ENCODE data around the gene CHST14. TPM values are rescaled to one million over a fixed set of nuclear protein-coding genes. Genes with fewer than 3 reads are reported as not detected.
A peak's percentile ranks its signal among the peaks of the same experiment; 100 is the strongest.

The CHST14 gene
- total RNA-seq, 1 experiment from 2014 or later: 30.2 TPM

- H3K9me3 ChIP-seq (replicated peaks): 0 out of 2 replicates have a peak, but pooled peaks cover 2% of the 10 kb centered on the region
- H3K27ac ChIP-seq: no peak overlapping the region
- no peak for DNase-seq (ENCODE audit: low read depth in 1 of 2, low spot score in 2 of 2)
- H3K36me3 ChIP-seq: peaks cover 4% of the 10 kb centered on the region
- peaks cover 28% of the 10 kb centered on the region for H3K4me1 ChIP-seq (replicated peaks)
- no peak overlapping the region for H3K4me3 ChIP-seq
- H3K27me3 ChIP-seq (replicated peaks): peaks cover 40% of the 10 kb centered on the region
These were observed 33.7 kb upstream of the CHST14 start for GRCh38 chr15:40436892-40437751.

DNA sequence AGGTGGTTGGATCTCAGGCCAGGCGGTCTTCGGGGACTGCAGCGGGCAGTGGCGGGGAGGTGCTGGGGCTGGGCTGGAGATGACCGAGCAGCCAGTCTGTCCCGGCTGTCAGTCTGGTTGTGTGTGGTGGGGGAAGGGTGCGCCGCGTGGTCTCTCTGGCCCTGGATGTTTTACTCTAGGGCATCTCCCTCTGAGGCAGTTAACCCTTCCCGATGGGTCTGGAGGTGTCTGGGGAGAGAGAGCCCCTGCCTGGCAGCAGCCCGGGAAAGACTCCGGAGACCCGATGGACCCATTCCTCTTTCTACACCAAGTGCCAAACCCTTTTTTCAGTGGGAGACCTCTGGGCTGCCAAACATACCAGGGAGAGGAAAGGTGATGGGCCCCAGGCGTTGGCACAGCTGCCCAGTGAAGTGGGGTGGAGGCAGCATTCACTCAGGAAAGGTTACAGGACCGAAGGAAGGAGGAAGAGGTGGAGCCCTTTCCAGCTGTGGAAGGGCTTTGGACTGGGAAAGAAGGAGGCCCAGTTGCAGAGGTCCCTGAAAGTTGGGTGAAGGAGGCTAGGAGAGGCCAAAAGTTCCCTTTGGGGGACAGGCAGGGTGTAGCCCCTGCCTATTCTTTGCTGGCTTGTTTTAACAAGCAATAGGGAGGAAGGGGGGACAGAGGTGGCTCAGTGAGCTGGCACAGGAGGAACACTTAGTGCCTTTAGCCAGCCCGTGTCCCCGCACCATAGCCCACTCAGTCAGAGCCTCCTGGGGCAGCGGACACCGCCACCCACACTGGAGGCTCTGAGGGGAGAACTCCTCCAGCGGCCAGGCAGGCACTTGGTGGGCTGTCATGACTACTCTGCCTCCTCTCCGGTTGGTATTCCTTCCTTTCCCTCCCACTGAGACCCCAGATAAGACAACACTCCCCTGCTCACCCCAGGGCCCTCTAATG, 32.8 kb upstream of the CHST14 start:
- Histone ChIP-seq H3K27ac (no peak overlapping the region), H3K9me3 (replicated peaks) (0 out of 2 replicates have a peak, but pooled peaks cover 2% of the 10 kb centered on the region), H3K27me3 (replicated peaks) (peaks cover 40% of the 10 kb centered on the region), H3K4me3 (no peak overlapping the region), H3K36me3 (peaks cover 4% of the 10 kb centered on the region), H3K4me1 (replicated peaks) (peaks cover 32% of the 10 kb centered on the region)
- no peak for DNase-seq (ENCODE audit: low read depth in 1 of 2, low spot score in 2 of 2)

- DNase-seq (ENCODE audit: low read depth in 1 of 2, low spot score in 2 of 2): no peak
- H3K27me3 ChIP-seq (replicated peaks): peaks cover 40% of the 10 kb centered on the region
- H3K4me1 ChIP-seq (replicated peaks): peaks cover 32% of the 10 kb centered on the region
- no peak overlapping the region for H3K4me3 ChIP-seq
- peaks cover 4% of the 10 kb centered on the region for H3K36me3 ChIP-seq
- 0 out of 2 replicates have a peak, but pooled peaks cover 2% of the 10 kb centered on the region for H3K9me3 ChIP-seq (replicated peaks)
- no peak overlapping the region for H3K27ac ChIP-seq
These were observed 32.1 kb upstream of the CHST14 start for GRCh38 chr15:40438712-40439111.

- 0 out of 2 replicates have a peak, but pooled peaks cover 2% of the 10 kb centered on the region for H3K9me3 ChIP-seq (replicated peaks)
- peaks cover 4% of the 10 kb centered on the region for H3K36me3 ChIP-seq
- DNase-seq (ENCODE audit: low read depth in 1 of 2, low spot score in 2 of 2): no peak
- H3K27ac ChIP-seq: no peak overlapping the region
- H3K4me3 ChIP-seq: peak overlapping the region; percentile 93; the same call in 1 of the 2 replicates
- peaks cover 40% of the 10 kb centered on the region for H3K27me3 ChIP-seq (replicated peaks)
- peaks cover 33% of the 10 kb centered on the region for H3K4me1 ChIP-seq (replicated peaks)
These were observed 31.3 kb upstream of the CHST14 start for GRCh38 chr15:40439461-40439959.

- Histone ChIP-seq H3K4me1 (replicated peaks) (peaks cover 39% of the 10 kb centered on the region), H3K36me3 (peaks cover 4% of the 10 kb centered on the region), H3K27ac (no peak overlapping the region), H3K9me3 (replicated peaks) (0 out of 2 replicates have a peak, but pooled peaks cover 2% of the 10 kb centered on the region), H3K27me3 (replicated peaks) (peaks cover 40% of the 10 kb centered on the region), H3K4me3 (peak overlapping the region; percentile 93)
- peak; percentile 38 to 56 for DNase-seq (ENCODE audit: low read depth in 1 of 2, low spot score in 2 of 2)
These were observed 30.6 kb upstream of the CHST14 start for GRCh38 chr15:40439960-40440742.

DNA sequence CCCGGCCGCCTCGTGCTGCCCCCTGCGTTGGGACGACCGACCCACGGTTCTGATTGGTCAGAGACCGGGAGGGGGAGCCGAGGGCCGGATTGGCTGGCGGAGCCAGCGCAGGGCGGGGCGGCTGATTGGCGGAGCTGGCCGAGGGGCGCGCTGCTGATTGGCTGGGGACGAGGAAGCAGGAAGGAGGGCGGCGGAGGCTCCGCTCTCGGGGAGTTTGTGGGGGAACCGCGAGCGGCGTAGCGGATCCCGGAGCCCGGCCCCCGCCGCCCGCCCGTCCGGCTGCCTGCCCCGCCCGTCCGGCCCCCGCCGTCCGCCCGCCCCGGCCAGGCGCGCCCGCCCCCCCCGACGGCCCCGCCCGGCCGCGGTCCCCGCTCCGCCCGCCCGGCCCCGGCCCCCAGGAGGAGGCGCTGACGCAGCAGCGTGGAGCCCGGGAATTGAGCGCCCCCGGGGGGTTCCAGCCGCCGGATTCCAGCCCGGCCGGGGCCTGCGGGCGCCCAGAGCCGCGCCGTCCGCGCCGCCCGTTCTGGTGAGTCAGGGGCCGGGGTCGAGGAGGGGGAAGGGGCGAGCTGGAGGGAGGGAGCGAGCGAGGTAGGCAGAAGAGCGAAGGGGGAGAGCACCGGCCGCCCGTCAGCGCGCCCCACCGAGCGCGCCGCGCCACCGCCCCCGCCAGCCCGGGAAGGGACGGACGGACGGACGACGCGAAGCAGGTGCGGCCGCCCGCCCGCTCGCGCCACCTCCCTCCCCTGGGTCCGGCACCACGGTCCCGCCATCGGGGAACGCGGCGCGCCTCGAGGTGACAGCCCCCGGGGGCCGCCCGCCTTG, 29.8 kb upstream of the CHST14 start, which contains the start of gene BAHD1:
Gene BAHD1, plus strand, starts transcription at position 211 of the 822 bp plus-strand sequence. CDS start 17,512 bp downstream, outside the sequence.
- Histone ChIP-seq H3K4me1 (replicated peaks) (peaks cover 43% of the 10 kb centered on the region), H3K27me3 (replicated peaks) (peaks cover 33% of the 10 kb centered on the region), H3K36me3 (peaks cover 4% of the 10 kb centered on the region), H3K9me3 (replicated peaks) (0 out of 2 replicates have a peak, but pooled peaks cover 2% of the 10 kb centered on the region), H3K27ac (0 out of 2 replicates have a peak within 1 kb of the TSS, but pooled peaks have one; percentile 50), H3K4me3 (peak within 1 kb of the TSS; percentile 93)
- DNase-seq (ENCODE audit: low read depth in 1 of 2, low spot score in 2 of 2): peak; percentile 84 to 98

GRCh38 chr15:40441565-40442531, 28.9 kb upstream of the CHST14 start:
- Histone ChIP-seq H3K27ac (no peak overlapping the region), H3K4me3 (peak overlapping the region; percentile 93), H3K4me1 (replicated peaks) (peaks cover 38% of the 10 kb centered on the region), H3K9me3 (replicated peaks) (0 out of 2 replicates have a peak, but pooled peaks cover 2% of the 10 kb centered on the region), H3K27me3 (replicated peaks) (peaks cover 24% of the 10 kb centered on the region), H3K36me3 (peaks cover 4% of the 10 kb centered on the region; the same call in 1 of the 2 replicates)
- no peak for DNase-seq (ENCODE audit: low read depth in 1 of 2, low spot score in 2 of 2)

- Histone ChIP-seq H3K36me3 (peaks cover 4% of the 10 kb centered on the region; the same call in 1 of the 2 replicates), H3K27me3 (replicated peaks) (peaks cover 15% of the 10 kb centered on the region; the same call in 1 of the 2 replicates), H3K9me3 (replicated peaks) (0 out of 2 replicates have a peak, but pooled peaks cover 2% of the 10 kb centered on the region), H3K4me3 (no peak overlapping the region), H3K27ac (no peak overlapping the region), H3K4me1 (replicated peaks) (peaks cover 38% of the 10 kb centered on the region)
- no peak for DNase-seq (ENCODE audit: low read depth in 1 of 2, low spot score in 2 of 2)
These were observed 27.5 kb upstream of the CHST14 start for GRCh38 chr15:40443255-40443654.

- H3K36me3 ChIP-seq: peaks cover 4% of the 10 kb centered on the region; the same call in 1 of the 2 replicates
- no peak for DNase-seq (ENCODE audit: low read depth in 1 of 2, low spot score in 2 of 2)
These were observed 26.9 kb upstream of the CHST14 start for GRCh38 chr15:40443846-40444245.

DNA sequence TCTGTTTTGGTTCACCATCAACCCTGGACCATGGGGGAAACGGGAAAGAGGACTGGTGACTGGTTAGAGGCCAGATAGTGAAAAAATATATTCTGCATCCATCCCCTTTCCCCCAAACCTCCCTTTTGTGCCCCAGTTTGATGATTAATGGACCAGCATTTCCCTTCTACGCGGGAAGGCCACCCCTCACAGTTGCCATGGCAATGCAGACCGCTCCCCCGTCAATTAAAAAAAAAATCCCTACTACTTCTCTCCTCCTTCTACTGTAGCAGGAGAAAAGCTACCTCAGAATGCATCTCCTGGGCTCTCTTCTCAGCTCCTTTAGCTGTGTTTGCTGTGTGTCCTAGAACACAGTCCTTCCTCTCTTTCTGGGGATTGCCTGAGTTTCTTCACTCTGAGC, 26.0 kb upstream of the CHST14 start:
- H3K4me3 ChIP-seq: no peak overlapping the region
- H3K27me3 ChIP-seq (replicated peaks): peaks cover 5% of the 10 kb centered on the region; the same call in 1 of the 2 replicates
- peaks cover 4% of the 10 kb centered on the region; the same call in 1 of the 2 replicates for H3K36me3 ChIP-seq
- no peak overlapping the region for H3K27ac ChIP-seq
- H3K4me1 ChIP-seq (replicated peaks): peaks cover 33% of the 10 kb centered on the region
- no peak for DNase-seq (ENCODE audit: low read depth in 1 of 2, low spot score in 2 of 2)
- 0 out of 2 replicates have a peak, but pooled peaks cover 2% of the 10 kb centered on the region for H3K9me3 ChIP-seq (replicated peaks)

More at GRCh38 chr15:40443846-40444245, 26.9 kb upstream of the CHST14 start:
- Histone ChIP-seq H3K4me3 (no peak overlapping the region), H3K27me3 (replicated peaks) (peaks cover 12% of the 10 kb centered on the region; the same call in 1 of the 2 replicates), H3K4me1 (replicated peaks) (peaks cover 38% of the 10 kb centered on the region), H3K27ac (no peak overlapping the region), H3K9me3 (replicated peaks) (0 out of 2 replicates have a peak, but pooled peaks cover 2% of the 10 kb centered on the region)
